Panc1 (cell line): ENCODE data around the gene SPANXN2.

Experiments
- POLR2AphosphoS5 ChIP-seq: IDR thresholded peaks from 2 replicates; pipeline ENCODE4 v1.6.1; 2012; ENCODE audit warnings: mild to moderate bottlenecking, low read depth, low read length, moderate library complexity
- REST ChIP-seq, 2 experiments: IDR thresholded peaks; 2 replicates each; pipeline ENCODE4 v1.6.1; 2011 to 2012; ENCODE audit warnings: low read depth in 2 of 2, control low read depth in 1 of 2, low read length in 1 of 2, mild to moderate bottlenecking in 1 of 2, moderate library complexity in 1 of 2; ENCODE audit not compliant: insufficient read depth in 1 of 2
- TF ChIP-seq, protein P1 (sequence below): fragments of 450-650 bp; IDR thresholded peaks from 2 replicates; pipeline ENCODE4 v1.5.1; 2017; ENCODE audit warnings: mild to moderate bottlenecking

- TF ChIP-seq, protein P1, sequence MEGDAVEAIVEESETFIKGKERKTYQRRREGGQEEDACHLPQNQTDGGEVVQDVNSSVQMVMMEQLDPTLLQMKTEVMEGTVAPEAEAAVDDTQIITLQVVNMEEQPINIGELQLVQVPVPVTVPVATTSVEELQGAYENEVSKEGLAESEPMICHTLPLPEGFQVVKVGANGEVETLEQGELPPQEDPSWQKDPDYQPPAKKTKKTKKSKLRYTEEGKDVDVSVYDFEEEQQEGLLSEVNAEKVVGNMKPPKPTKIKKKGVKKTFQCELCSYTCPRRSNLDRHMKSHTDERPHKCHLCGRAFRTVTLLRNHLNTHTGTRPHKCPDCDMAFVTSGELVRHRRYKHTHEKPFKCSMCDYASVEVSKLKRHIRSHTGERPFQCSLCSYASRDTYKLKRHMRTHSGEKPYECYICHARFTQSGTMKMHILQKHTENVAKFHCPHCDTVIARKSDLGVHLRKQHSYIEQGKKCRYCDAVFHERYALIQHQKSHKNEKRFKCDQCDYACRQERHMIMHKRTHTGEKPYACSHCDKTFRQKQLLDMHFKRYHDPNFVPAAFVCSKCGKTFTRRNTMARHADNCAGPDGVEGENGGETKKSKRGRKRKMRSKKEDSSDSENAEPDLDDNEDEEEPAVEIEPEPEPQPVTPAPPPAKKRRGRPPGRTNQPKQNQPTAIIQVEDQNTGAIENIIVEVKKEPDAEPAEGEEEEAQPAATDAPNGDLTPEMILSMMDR = peak; percentile 57; the same call in 1 of the 2 replicates
- TF ChIP-seq REST (IDR thresholded peaks at IDR 0.05; ENCODE audit: insufficient read depth in 1 of 2, low read depth in 2 of 2, low read length in 1 of 2) (no peak), POLR2AphosphoS5 (no peak)
Measured at GRCh38 chrX:143664302-143664701, 56.2 kb downstream of the SPANXN2 start.
